DOHH2 (cell line): Measurements from ENCODE around the gene VWA5B2.
A peak's percentile ranks its signal among the peaks of the same experiment; 100 is the strongest.
"Not testable (repeated sequence)": the region's sequence is repeated elsewhere in the genome, so short reads cannot be mapped to it uniquely, and the experiment has no call there.

ENCODE experiments used
- H3F3A ChIP-seq: fragments of 200-600 bp; sonication (generic), shearing (Covaris generic); 2 replicates; pipeline ENCODE4 v1.6.0; 2016; ENCODE audit warnings: antibody characterized with exemption, mild to moderate bottlenecking; ENCODE audit not compliant: control insufficient read depth, insufficient read depth
- H3K27ac ChIP-seq: fragments of 200-600 bp; sonication (generic); 2 replicates; pipeline ENCODE4 v1.5.1; 2014; ENCODE audit warnings: low read depth, mild to moderate bottlenecking, low read length, moderate library complexity
- H3K27me3 ChIP-seq: fragments of 200-600 bp; sonication (generic); 2 replicates; pipeline ENCODE4 v1.6.1; 2014; ENCODE audit warnings: mild to moderate bottlenecking, low read length, mixed read lengths; ENCODE audit not compliant: control insufficient read depth
- H3K36me3 ChIP-seq: fragments of 200-600 bp; sonication (generic); 2 replicates; pipeline ENCODE4 v1.6.1; 2014; ENCODE audit warnings: mild to moderate bottlenecking, low read length, moderate library complexity, mixed read lengths; ENCODE audit not compliant: control insufficient read depth
- H3K4me1 ChIP-seq: fragments of 200-600 bp; sonication (generic); 2 replicates; pipeline ENCODE4 v1.6.1; 2014; ENCODE audit warnings: mild to moderate bottlenecking, low read length, mixed read lengths; ENCODE audit not compliant: control insufficient read depth
- H3K4me2 ChIP-seq: fragments of 200-600 bp; sonication (generic); 2 replicates; pipeline ENCODE4 v1.6.0; 2014; ENCODE audit warnings: mild to moderate bottlenecking, low read length, moderate library complexity
- H3K4me3 ChIP-seq: fragments of 200-600 bp; sonication (generic); 2 replicates; pipeline ENCODE4 v1.5.1; 2014; ENCODE audit warnings: mild to moderate bottlenecking, low read length, mixed read lengths
- H3K79me2 ChIP-seq: fragments of 200-600 bp; sonication (generic); 2 replicates; pipeline ENCODE4 v1.6.1; 2014; ENCODE audit warnings: mild to moderate bottlenecking, low read length, mixed read lengths; ENCODE audit not compliant: control insufficient read depth
- H3K9me2 ChIP-seq: fragments of 200-600 bp; sonication (generic); replicated peaks from 2 replicates; pipeline ENCODE4 v1.6.1; 2014; ENCODE audit warnings: mild to moderate bottlenecking, low read length, mixed read lengths; ENCODE audit not compliant: control insufficient read depth
- H3K9me3 ChIP-seq: fragments of 200-600 bp; sonication (generic); 2 replicates; pipeline ENCODE4 v1.6.1; 2014; ENCODE audit warnings: antibody characterized with exemption, low read length, mixed read lengths; ENCODE audit not compliant: control insufficient read depth, insufficient read depth
- H4K20me1 ChIP-seq: fragments of 200-600 bp; sonication (generic); 2 replicates; pipeline ENCODE4 v1.6.0; 2014; ENCODE audit warnings: low read depth, mild to moderate bottlenecking, antibody characterized with exemption, low read length, moderate library complexity; ENCODE audit not compliant: control insufficient read depth, insufficient read depth
- CTCF ChIP-seq: fragments of 200-600 bp; sonication (generic); IDR thresholded peaks from one replicate; pipeline ENCODE4 v1.5.1; 2014; ENCODE audit warnings: antibody characterized with exemption, mild to moderate bottlenecking, low read depth, low read length; ENCODE audit not compliant: poor library complexity, severe bottlenecking
- EZH2phosphoT487 ChIP-seq: fragments of 200-600 bp; sonication (generic); IDR thresholded peaks from 2 replicates; pipeline ENCODE4 v1.6.1; 2017; ENCODE audit warnings: borderline replicate concordance, mild to moderate bottlenecking, antibody characterized with exemption, low read length, moderate library complexity, mixed read lengths

Gene VWA5B2

GRCh38 chr3:184261854-184262763 lies 32.7 kb downstream of the VWA5B2 start:
- Histone ChIP-seq H3K4me1 (peaks cover 14% of the 10 kb centered on the region; the same call in 1 of the 2 replicates), H3K9me2 (no peaks in the 10 kb centered on the region), H3K36me3 (no peaks in the 10 kb centered on the region), H3F3A (no peaks in the 10 kb centered on the region; the same call in 1 of the 2 replicates), H3K9me3 (peaks cover under 1% of the 10 kb centered on the region; the same call in 1 of the 2 replicates), H3K4me2 (peak overlapping the region; percentile 69), H4K20me1 (no peaks in the 10 kb centered on the region), H3K27me3 (peaks cover 28% of the 10 kb centered on the region), H3K27ac (no peak overlapping the region), H3K4me3 (peak overlapping the region; percentile 72), H3K79me2 (no peaks in the 10 kb centered on the region)
- TF ChIP-seq CTCF: no peak
- TF ChIP-seq EZH2phosphoT487: no peak

- Histone ChIP-seq H3K9me2 (no peaks in the 10 kb centered on the region), H3F3A (no peaks in the 10 kb centered on the region; the same call in 1 of the 2 replicates), H3K9me3 (peaks cover 5% of the 10 kb centered on the region; the same call in 1 of the 2 replicates), H3K4me1 (peaks cover 14% of the 10 kb centered on the region; the same call in 1 of the 2 replicates), H3K36me3 (no peaks in the 10 kb centered on the region), H4K20me1 (no peaks in the 10 kb centered on the region), H3K27ac (no peak overlapping the region), H3K4me2 (no peak overlapping the region), H3K4me3 (no peak overlapping the region), H3K27me3 (peaks cover 28% of the 10 kb centered on the region), H3K79me2 (no peaks in the 10 kb centered on the region)
- TF ChIP-seq CTCF (no peak), EZH2phosphoT487 (no peak)
These were observed 33.4 kb downstream of the VWA5B2 start for GRCh38 chr3:184262764-184263179.

GRCh38 chr3:184267249-184267648 lies 37.9 kb downstream of the VWA5B2 start:
- H3K9me2 ChIP-seq, H3K27ac ChIP-seq, H3F3A ChIP-seq, H3K36me3 ChIP-seq, H3K9me3 ChIP-seq, H3K4me2 ChIP-seq, H3K4me1 ChIP-seq, H3K27me3 ChIP-seq, H4K20me1 ChIP-seq, H3K4me3 ChIP-seq, H3K79me2 ChIP-seq: not testable (repeated sequence)

GRCh38 chr3:184272269-184272668 lies 42.9 kb downstream of the VWA5B2 start:
- Histone ChIP-seq H3F3A (no peaks in the 10 kb centered on the region), H3K4me1 (no peaks in the 10 kb centered on the region), H3K4me2 (no peak overlapping the region), H3K9me2 (no peaks in the 10 kb centered on the region), H3K27ac (no peak overlapping the region), H4K20me1 (no peaks in the 10 kb centered on the region), H3K79me2 (no peaks in the 10 kb centered on the region), H3K36me3 (no peaks in the 10 kb centered on the region), H3K27me3 (peaks cover 14% of the 10 kb centered on the region), H3K4me3 (no peak overlapping the region), H3K9me3 (peaks cover 2% of the 10 kb centered on the region; the same call in 1 of the 2 replicates)
- TF ChIP-seq CTCF: no peak
- TF ChIP-seq EZH2phosphoT487: no peak
